GM12878 (cell line): ENCODE measurements around the gene DDX27.

Experiments used
- CEBPZ ChIP-seq: fragments of 150-350 bp; IDR thresholded peaks from 2 replicates; pipeline ENCODE4 v1.6.1; 2016; ENCODE audit warnings: low read depth, low read length
- CTCF ChIP-seq, 3 experiments: IDR thresholded peaks in 2 of 3; conservative IDR thresholded peaks in 1 of 3; 2 replicates each; pipeline ENCODE4 v1.5.1; 2011; ENCODE audit warnings: low read depth in 3 of 3, low read length in 3 of 3, mild to moderate bottlenecking in 3 of 3, control low read depth in 2 of 3, moderate library complexity in 2 of 3, inconsistent platforms in 1 of 3, mixed read lengths in 1 of 3; ENCODE audit not compliant: control insufficient read depth in 2 of 3, insufficient read depth in 1 of 3; ENCODE audit errors: extremely low read depth in 1 of 3
- CUX1 ChIP-seq: IDR thresholded peaks from 2 replicates; pipeline ENCODE4 v1.6.1; 2012; ENCODE audit warnings: improper control_type of control experiment, low read depth, low read length; ENCODE audit not compliant: insufficient replicate concordance
- E2F8 ChIP-seq: fragments of 450-650 bp; IDR thresholded peaks from 2 replicates; pipeline ENCODE4 v1.6.1; 2018; ENCODE audit warnings: mild to moderate bottlenecking, low read depth, moderate library complexity; ENCODE audit not compliant: partially characterized antibody
- KDM1A ChIP-seq: fragments of 200-600 bp; sonication (generic); IDR thresholded peaks from 2 replicates; pipeline ENCODE4 v1.6.1; 2016; ENCODE audit warnings: borderline replicate concordance
- MAX ChIP-seq: IDR thresholded peaks from 2 replicates; pipeline ENCODE4 v1.6.1; 2012; ENCODE audit warnings: low read depth, low read length, improper control_type of control experiment
- RBBP5 ChIP-seq: fragments of 200-600 bp; sonication (generic); conservative IDR thresholded peaks from 2 replicates; pipeline ENCODE4 v1.6.1; 2016
- RCOR1 ChIP-seq: conservative IDR thresholded peaks from 2 replicates; pipeline ENCODE4 v1.6.1; 2012; ENCODE audit warnings: low read depth, low read length, improper control_type of control experiment
- SP1 ChIP-seq: IDR thresholded peaks from one replicate; pipeline ENCODE4 v1.6.1; 2011; ENCODE audit warnings: low read depth, low read length
- SPI1 ChIP-seq: IDR thresholded peaks from 2 replicates; pipeline ENCODE4 v1.6.1; 2011; ENCODE audit warnings: low read depth, mild to moderate bottlenecking, low read length, moderate library complexity, borderline replicate concordance; ENCODE audit not compliant: insufficient read depth

- TF ChIP-seq KDM1A (no peak), RBBP5 (no peak), RCOR1 (no peak), CUX1 (no peak), MAX (no peak), E2F8 (no peak), CEBPZ (no peak), SP1 (no peak), CTCF (IDR thresholded peaks at IDR 0.05 in 2 of 3, conservative IDR thresholded peaks at IDR 0.05 in 1 of 3; ENCODE audit: control insufficient read depth in 2 of 3, extremely low read depth in 1 of 3, insufficient read depth in 1 of 3, low read depth in 3 of 3, low read length in 3 of 3) (no peak), SPI1 (no peak)
Measured at GRCh38 chr20:49171909-49172308, 47.3 kb upstream of the DDX27 start.
